ENCODE data around the gene NANP. TPM values are rescaled to one million over a fixed set of nuclear protein-coding genes. Genes with fewer than 3 reads are reported as not detected.
A peak's percentile ranks its signal among the peaks of the same experiment; 100 is the strongest.
"Not testable (repeated sequence)": the region's sequence is repeated elsewhere in the genome, so short reads cannot be mapped to it uniquely, and the experiment has no call there.

Gene NANP, protein sequence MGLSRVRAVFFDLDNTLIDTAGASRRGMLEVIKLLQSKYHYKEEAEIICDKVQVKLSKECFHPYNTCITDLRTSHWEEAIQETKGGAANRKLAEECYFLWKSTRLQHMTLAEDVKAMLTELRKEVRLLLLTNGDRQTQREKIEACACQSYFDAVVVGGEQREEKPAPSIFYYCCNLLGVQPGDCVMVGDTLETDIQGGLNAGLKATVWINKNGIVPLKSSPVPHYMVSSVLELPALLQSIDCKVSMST
- 1 to 10 TPM; 5.0 to 5.3 TPM for total RNA-seq

DNA sequence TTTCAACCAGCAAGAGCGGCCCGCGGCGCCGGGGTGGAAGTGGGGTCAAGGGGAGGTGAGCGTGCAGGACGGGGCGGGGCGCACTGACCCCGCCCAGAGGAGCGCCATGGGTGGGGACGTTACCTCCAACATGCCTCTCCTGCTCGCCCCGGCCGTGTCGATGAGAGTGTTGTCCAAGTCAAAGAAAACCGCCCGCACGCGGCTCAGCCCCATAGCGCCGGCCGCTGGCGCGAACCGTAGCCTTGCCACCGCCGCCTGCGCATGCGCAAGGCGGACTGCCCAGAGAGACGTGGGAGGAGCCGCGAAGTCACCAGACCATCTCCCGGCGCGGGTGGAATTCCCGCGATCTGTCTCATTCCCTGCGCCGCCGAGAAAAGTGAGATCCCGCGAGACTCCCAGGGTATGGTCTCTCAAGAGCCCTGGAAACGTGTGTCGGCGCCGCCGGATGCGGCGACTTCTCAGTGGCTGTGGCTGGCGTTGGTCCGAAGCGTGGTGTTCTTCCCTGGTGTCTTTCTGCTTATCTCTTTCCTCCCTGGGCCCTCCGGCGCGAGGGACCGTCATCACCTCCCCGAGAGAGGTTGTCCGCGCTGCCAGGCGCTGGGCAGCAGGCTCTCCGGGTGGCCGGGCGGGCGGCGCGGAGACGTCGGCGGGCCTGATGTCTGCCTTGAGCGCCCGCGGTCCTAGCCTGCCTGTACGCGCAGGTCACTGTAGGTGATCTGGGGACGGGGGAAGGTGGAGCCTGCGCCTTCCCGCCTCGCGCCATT, at the start of gene NANP:
NANP (minus strand) TSS at position 279 of the 764 bp plus-strand sequence; CDS start at position 213, 66 bp downstream.
- Mint-ChIP-seq H3K36me3 (peaks cover 16% of the 10 kb centered on the region), H3K9me3 (peaks cover 13% of the 10 kb centered on the region), H3K4me3 (peak within 1 kb of the TSS; percentile 93), H3K27me3 (no peaks in the 10 kb centered on the region), H3K4me1 (peaks cover 25% of the 10 kb centered on the region), H3K27ac (peak within 1 kb of the TSS; percentile 96)
- ATAC-seq (ENCODE audit: low read depth) (peak; percentile 85), DNase-seq (peak; percentile 89)
- POLR2A ChIA-PET = no interaction called here

DNA sequence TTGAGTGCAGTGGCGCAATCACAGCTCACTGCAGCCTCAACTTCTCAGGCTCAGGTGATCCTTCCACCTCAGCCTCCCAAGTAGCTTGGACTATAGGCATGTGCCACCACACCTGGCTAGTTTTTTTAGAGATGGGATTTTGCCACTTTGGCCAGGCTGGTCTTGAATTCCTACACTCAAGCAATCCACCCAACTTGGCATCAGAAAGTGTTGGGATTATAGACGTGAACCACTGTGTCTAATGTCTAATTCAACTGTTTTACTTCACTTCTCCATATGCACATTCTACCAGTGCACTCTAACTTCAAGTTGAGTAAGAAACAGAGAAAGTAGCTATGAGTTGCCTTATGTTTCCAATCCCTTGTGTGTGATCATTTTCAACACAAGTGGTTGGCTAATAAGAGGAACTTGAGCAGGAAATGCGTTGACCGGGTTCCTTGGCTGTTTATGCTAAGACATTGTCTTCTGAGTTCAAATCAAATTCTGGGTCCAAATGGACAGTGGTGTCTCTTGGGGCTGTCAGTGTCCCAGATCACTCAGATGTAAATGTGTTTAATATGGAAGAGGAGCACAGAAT, 48.9 kb upstream of the NANP start:
- no peak overlapping the region for H3K4me3 Mint-ChIP-seq
- H3K36me3 Mint-ChIP-seq = peaks cover 52% of the 10 kb centered on the region
- peaks cover 2% of the 10 kb centered on the region for H3K4me1 Mint-ChIP-seq
- peaks cover 2% of the 10 kb centered on the region for H3K9me3 Mint-ChIP-seq
- H3K27me3 Mint-ChIP-seq = no peaks in the 10 kb centered on the region
- ATAC-seq (ENCODE audit: low read depth) = no peak
- peak overlapping the region; percentile 24 for H3K27ac Mint-ChIP-seq
- DNase-seq = no peak
- POLR2A ChIA-PET = no interaction called here

DNA sequence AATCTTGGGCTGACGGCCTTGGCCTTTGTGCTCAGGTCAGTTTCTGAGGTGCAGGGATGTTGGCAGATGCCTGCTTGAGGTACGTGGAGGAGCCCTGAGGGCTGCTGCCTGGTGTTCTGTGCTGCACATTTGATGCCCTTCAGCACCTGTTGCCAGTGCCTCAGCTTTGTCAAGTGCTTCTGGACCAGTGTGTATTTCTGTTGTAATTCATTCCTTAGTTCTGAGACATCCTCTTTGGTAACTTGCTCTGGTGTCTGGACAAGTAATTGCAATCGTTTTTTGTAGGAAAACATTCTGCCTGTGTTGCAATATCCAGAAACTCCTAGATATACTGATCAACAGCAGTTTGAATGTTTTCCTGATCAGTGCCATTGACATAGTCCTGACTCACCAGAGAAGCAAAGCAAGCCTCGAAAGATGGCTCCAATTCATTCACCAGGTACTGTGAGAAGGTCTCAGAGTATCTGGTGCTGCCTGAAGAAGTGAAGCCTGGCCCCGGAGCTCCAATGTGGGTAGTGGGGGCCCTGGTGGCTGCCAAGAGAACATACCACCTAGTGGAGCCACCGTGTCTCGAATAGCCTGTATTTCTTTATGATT, 46.1 kb upstream of the NANP start:
- H3K27ac Mint-ChIP-seq = no peak overlapping the region
- no peaks in the 10 kb centered on the region for H3K4me1 Mint-ChIP-seq
- H3K4me3 Mint-ChIP-seq = no peak overlapping the region
- peaks cover 28% of the 10 kb centered on the region for H3K36me3 Mint-ChIP-seq
- POLR2A ChIA-PET = no interaction called here
- DNase-seq (no peak), ATAC-seq (ENCODE audit: low read depth) (no peak)
- peaks cover 3% of the 10 kb centered on the region for H3K9me3 Mint-ChIP-seq
- H3K27me3 Mint-ChIP-seq = no peaks in the 10 kb centered on the region

DNA sequence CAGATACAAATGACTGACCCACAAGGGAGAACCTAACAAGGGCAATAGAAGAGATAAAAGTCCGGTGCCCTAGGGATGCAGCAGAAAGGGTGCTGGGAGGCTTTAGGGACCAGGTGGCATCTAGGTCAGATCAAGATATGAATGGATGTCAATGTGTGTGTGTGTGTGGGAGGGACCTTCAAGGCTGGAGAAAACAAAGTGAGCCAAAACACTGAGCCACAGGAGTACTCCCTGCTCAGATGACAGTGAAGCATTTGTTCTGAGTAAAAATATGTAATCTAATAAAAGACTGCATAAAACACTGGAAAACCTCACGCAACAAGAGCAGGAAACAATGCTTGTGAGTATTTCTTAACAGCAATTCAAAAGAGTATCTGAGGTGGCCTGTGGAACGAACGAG, 44.6 kb upstream of the NANP start:
- POLR2A ChIA-PET = interaction anchor here (0.6 kb wide), 1 partner anchor 49 kb away, joined by 3 read pairs; no protein-coding TSS in a partner anchor
- Mint-ChIP-seq H3K4me1 (no peaks in the 10 kb centered on the region), H3K27me3 (no peaks in the 10 kb centered on the region), H3K27ac (no peak overlapping the region), H3K36me3 (peaks cover 15% of the 10 kb centered on the region), H3K9me3 (peaks cover 5% of the 10 kb centered on the region), H3K4me3 (no peak overlapping the region)
- ATAC-seq (ENCODE audit: low read depth) = no peak
- no peak for DNase-seq

DNA sequence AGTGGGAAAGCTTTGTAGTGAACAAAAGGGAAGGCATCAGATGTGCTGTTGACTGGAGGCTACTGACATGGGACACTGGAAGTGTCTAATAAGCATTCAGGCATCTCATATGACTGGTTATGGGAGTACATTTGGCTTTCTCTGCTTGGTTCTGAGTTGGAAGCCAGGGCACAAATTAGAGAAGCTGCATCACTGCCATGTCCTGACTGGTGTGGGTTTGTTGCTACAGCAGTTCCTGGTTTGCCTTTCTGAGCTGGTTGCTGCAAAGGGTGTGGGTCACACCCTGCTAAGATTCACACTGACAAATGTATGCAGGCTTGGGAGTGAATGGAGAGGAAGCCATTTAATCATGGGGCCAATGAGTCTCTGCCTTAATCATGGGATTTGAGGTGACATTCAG, 36.2 kb upstream of the NANP start:
- H3K27ac Mint-ChIP-seq = no peak overlapping the region
- POLR2A ChIA-PET = no interaction called here
- H3K4me1 Mint-ChIP-seq = peaks cover 4% of the 10 kb centered on the region
- H3K27me3 Mint-ChIP-seq = no peaks in the 10 kb centered on the region
- ATAC-seq (ENCODE audit: low read depth) (no peak), DNase-seq (no peak)
- peaks cover 13% of the 10 kb centered on the region for H3K36me3 Mint-ChIP-seq
- H3K9me3 Mint-ChIP-seq = peaks cover 2% of the 10 kb centered on the region
- H3K4me3 Mint-ChIP-seq = no peak overlapping the region

DNA sequence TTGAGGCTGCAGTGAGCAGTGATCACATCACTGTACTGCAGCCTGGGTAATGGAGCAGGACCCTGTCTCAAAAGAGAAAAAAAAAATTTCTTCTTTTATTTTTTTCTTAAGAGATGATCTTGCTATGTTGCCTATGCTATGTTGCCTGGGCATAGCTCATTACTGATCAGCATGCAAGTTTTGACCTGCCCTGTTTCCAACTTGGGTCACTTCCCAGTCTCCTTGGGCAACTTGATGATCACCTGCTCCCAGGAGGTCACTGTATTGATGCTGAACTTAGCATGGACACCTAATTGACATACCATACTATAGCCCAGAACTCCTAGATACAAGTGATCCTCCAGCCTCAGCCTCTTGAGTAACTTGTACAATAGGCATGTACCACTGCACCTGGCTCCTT, 30.7 kb upstream of the NANP start:
- ATAC-seq (ENCODE audit: low read depth) (no peak), DNase-seq (no peak)
- POLR2A ChIA-PET = no interaction called here
- H3K36me3 Mint-ChIP-seq = peaks cover 20% of the 10 kb centered on the region
- H3K4me3 Mint-ChIP-seq = no peak overlapping the region
- peaks cover 2% of the 10 kb centered on the region for H3K9me3 Mint-ChIP-seq
- no peak overlapping the region for H3K27ac Mint-ChIP-seq
- H3K4me1 Mint-ChIP-seq = peaks cover 4% of the 10 kb centered on the region
- H3K27me3 Mint-ChIP-seq = no peaks in the 10 kb centered on the region

DNA sequence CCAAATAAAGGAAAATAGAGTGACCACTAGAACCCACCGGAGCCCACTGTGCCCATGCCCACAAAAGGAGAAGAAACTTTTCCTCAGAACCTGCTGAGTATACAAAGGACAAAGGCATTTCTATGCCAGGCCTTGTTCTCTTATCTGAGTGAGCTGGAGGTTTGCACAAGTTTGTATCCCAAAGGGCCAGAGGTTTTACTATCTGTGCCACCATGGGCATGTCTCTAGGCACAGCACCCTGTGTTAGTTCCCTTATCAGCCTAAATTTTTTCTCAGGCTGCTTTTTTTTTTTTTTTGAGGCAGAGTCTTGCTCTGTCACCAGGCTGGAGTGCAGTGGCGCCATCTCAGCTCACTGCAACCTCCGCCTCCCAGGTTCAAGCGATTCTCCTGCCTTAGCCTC, 29.1 kb upstream of the NANP start:
- H3K27me3 Mint-ChIP-seq; ATAC-seq (ENCODE audit: low read depth); H3K4me3 Mint-ChIP-seq; H3K27ac Mint-ChIP-seq; POLR2A ChIA-PET; DNase-seq; H3K9me3 Mint-ChIP-seq; H3K4me1 Mint-ChIP-seq: not testable (repeated sequence)
- H3K36me3 Mint-ChIP-seq = peaks cover 21% of the 10 kb centered on the region

DNA sequence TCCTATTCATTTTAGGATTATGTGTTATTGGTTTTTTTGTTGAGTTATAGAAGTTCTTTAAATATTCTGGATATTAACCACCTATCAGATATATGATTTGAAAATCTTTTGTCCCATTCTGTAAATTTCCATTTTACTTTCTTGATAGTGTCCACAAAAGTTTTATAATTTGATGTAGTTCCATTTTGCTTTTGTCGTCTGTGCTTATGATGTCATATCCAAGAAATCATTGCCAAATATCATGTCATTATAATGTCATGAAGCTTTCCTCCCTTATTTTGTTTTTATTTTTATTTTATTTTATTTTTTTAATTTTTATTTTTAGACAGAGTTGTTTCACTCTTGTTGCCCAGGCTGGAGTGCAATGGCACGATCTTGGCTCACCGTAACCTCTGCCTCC, 21.0 kb upstream of the NANP start:
- no peaks in the 10 kb centered on the region for H3K27me3 Mint-ChIP-seq
- ATAC-seq (ENCODE audit: low read depth) (no peak), DNase-seq (no peak)
- no peaks in the 10 kb centered on the region for H3K9me3 Mint-ChIP-seq
- POLR2A ChIA-PET = no interaction called here
- H3K4me1 Mint-ChIP-seq = peaks cover 7% of the 10 kb centered on the region
- H3K36me3 Mint-ChIP-seq = peaks cover 35% of the 10 kb centered on the region
- no peak overlapping the region for H3K27ac Mint-ChIP-seq
- H3K4me3 Mint-ChIP-seq = no peak overlapping the region

DNA sequence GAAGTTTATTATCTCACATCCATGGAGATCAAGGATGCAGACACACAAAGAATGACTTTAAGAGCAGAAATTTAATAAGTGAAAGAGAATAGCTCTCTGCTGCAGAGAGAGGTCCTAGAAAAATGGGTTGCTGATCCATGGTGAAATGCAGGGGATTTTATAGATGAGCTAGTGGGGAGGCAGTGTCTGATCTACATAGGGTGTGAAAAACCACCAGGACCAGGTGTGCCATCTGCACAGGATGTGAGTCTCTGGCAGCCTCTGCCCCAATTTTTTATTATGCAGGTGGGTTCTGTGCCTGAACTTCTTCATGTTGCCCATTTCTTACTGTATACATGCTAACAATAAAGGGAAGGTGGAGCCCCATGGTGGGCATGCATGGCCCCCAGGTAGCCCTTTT, 19.9 kb upstream of the NANP start:
- peaks cover 7% of the 10 kb centered on the region for H3K4me1 Mint-ChIP-seq
- no peak overlapping the region for H3K4me3 Mint-ChIP-seq
- H3K27ac Mint-ChIP-seq = no peak overlapping the region
- POLR2A ChIA-PET = interaction anchor here (0.7 kb wide), 1 partner anchor 212 kb away, joined by 4 read pairs; no protein-coding TSS in a partner anchor
- H3K27me3 Mint-ChIP-seq = no peaks in the 10 kb centered on the region
- no peak for DNase-seq
- peaks cover 1% of the 10 kb centered on the region for H3K9me3 Mint-ChIP-seq
- ATAC-seq (ENCODE audit: low read depth) = peak; percentile 50
- peaks cover 36% of the 10 kb centered on the region for H3K36me3 Mint-ChIP-seq

DNA sequence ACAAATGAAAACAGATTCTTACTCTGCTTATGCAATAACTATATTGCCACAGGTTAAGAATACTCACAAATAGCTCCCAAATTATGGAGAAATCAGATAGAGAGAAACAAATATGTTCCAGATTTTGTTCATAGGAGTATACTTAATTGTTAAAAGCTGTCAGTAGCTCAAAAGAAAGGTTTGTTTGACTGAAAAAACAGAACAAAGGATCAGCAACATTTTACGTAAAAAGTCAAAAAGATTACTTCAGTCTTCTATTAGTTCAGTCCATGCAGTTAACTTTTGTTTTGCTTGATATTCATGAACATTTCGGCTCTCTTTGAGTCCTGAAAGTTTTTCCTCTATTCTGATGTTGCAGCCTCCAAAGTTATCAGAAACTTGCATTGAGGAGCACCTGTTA, 13.4 kb upstream of the NANP start:
- no peak overlapping the region for H3K4me3 Mint-ChIP-seq
- no peak overlapping the region for H3K27ac Mint-ChIP-seq
- no peak for DNase-seq
- ATAC-seq (ENCODE audit: low read depth) = no peak
- no peaks in the 10 kb centered on the region for H3K27me3 Mint-ChIP-seq
- H3K4me1 Mint-ChIP-seq = no peaks in the 10 kb centered on the region
- POLR2A ChIA-PET = no interaction called here
- peaks cover 56% of the 10 kb centered on the region for H3K36me3 Mint-ChIP-seq
- peaks cover 23% of the 10 kb centered on the region for H3K9me3 Mint-ChIP-seq

DNA sequence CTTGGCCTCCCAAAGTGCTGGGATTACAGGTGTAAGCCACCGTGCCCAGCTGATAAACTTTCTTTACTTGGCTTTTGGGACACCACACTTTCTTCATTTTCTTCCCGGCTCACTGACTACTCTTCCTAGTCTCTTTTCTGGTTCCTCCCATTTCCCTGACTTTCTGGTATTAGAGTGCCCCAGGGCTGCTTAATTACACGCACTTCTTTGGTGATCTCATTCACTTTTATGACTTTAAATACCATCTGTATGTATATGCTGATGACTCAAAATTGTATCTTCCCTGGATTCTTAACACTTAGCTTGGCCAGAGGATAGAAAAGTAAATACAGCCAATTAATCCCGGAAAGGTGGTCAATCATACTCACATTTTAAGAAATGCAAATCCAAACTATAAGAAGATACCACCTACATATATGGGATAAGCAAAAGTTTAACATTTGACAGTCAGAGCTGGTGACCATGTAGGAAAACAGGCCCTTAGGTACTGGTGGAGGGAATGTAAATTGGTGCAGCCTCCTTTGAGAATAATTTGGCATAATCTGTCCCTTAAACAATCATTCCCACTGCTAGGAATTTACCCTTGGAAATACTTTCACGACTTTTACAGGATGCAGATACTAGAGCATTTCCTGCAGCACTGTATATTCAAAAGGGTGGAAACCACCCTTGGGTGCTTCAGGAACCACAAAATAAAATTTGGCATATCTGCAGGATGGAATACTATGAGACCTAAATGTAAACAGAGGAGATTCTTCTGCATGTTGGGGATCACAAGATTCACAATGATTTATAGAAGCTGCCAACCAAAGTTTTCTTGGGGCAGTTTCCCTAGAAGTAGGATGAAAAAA, 9.4 kb upstream of the NANP start:
- no peak for ATAC-seq (ENCODE audit: low read depth)
- no peak overlapping the region for H3K27ac Mint-ChIP-seq
- H3K4me3 Mint-ChIP-seq = no peak overlapping the region
- H3K4me1 Mint-ChIP-seq = no peaks in the 10 kb centered on the region
- H3K9me3 Mint-ChIP-seq = peaks cover 33% of the 10 kb centered on the region
- H3K27me3 Mint-ChIP-seq = no peaks in the 10 kb centered on the region
- POLR2A ChIA-PET = no interaction called here
- H3K36me3 Mint-ChIP-seq = peaks cover 47% of the 10 kb centered on the region
- DNase-seq = no peak

DNA sequence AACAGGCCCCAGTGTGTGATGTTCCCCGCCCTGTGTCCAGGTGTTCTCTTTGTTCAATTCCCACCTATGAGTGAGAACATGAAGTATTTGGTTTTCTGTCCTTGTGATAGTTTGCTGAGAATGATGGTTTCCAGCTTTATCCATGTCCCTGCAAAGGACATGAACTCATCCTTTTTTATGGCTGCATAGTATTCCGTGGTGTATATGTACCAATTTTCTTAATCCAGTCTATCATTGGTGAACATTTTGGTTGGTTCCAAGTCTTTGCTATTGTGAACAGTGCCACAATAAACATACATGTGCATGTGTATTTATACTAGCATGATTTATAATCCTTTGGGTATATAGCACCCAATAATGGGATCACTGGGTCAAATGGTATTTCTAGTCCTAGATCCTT, 6.8 kb upstream of the NANP start:
- Mint-ChIP-seq H3K36me3 (peaks cover 35% of the 10 kb centered on the region), H3K9me3 (peaks cover 29% of the 10 kb centered on the region)
- POLR2A ChIA-PET; ATAC-seq (ENCODE audit: low read depth); DNase-seq; H3K4me3 Mint-ChIP-seq; H3K4me1 Mint-ChIP-seq; H3K27me3 Mint-ChIP-seq; H3K27ac Mint-ChIP-seq: not testable (repeated sequence)
